ENCODE results near the gene KLK12. TPM values are rescaled to one million over a fixed set of nuclear protein-coding genes. Genes with fewer than 3 reads are reported as not detected.

KLK12 gene
- polyA plus RNA-seq, 1 experiment, result not detected

- H3K4me3 ChIP-seq (ENCODE audit: low read depth, low read length), result no peak overlapping the region
- POLR2A ChIA-PET, result no interaction called here
- no peak for DNase-seq (ENCODE audit: low read depth)
- H3K36me3 ChIP-seq (ENCODE audit: control insufficient read depth, insufficient read depth, low read length), result no peaks in the 10 kb centered on the region
- H3K27me3 ChIP-seq (ENCODE audit: control insufficient read depth, insufficient read depth, low read length), result no peaks in the 10 kb centered on the region
- no peak for TF ChIP-seq CTCF (IDR thresholded peaks at IDR 0.05; ENCODE audit: insufficient read depth, low read depth, low read length)
- CTCF ChIA-PET, result no interaction called here
Measured at GRCh38 chr19:51025809-51026553, 8.8 kb downstream of the KLK12 start.

- H3K36me3 ChIP-seq (ENCODE audit: control insufficient read depth, insufficient read depth, low read length), result no peaks in the 10 kb centered on the region
- no peak overlapping the region for H3K4me3 ChIP-seq (ENCODE audit: low read depth, low read length)
- CTCF ChIA-PET, result no interaction called here
- TF ChIP-seq CTCF (IDR thresholded peaks at IDR 0.05; ENCODE audit: insufficient read depth, low read depth, low read length), result no peak
- no peak for DNase-seq (ENCODE audit: low read depth)
- POLR2A ChIA-PET, result no interaction called here
- no peaks in the 10 kb centered on the region for H3K27me3 ChIP-seq (ENCODE audit: control insufficient read depth, insufficient read depth, low read length)
Measured at GRCh38 chr19:51025401-51025800, 9.4 kb downstream of the KLK12 start.

- CTCF ChIA-PET, result no interaction called here
- POLR2A ChIA-PET, result no interaction called here
- no peak for TF ChIP-seq CTCF (IDR thresholded peaks at IDR 0.05; ENCODE audit: insufficient read depth, low read depth, low read length)
- H3K36me3 ChIP-seq (ENCODE audit: control insufficient read depth, insufficient read depth, low read length), result no peaks in the 10 kb centered on the region
- H3K27me3 ChIP-seq (ENCODE audit: control insufficient read depth, insufficient read depth, low read length), result peaks cover 4% of the 10 kb centered on the region; the same call in 1 of the 2 replicates
- no peak for DNase-seq (ENCODE audit: low read depth)
- H3K4me3 ChIP-seq (ENCODE audit: low read depth, low read length), result no peak overlapping the region
Measured at GRCh38 chr19:51024924-51025323, 9.9 kb downstream of the KLK12 start.

GRCh38 chr19:51023946-51024345 is 10.9 kb downstream of the KLK12 start:
- CTCF ChIA-PET, result no interaction called here
- peaks cover 11% of the 10 kb centered on the region for H3K27me3 ChIP-seq (ENCODE audit: control insufficient read depth, insufficient read depth, low read length)
- TF ChIP-seq CTCF (IDR thresholded peaks at IDR 0.05; ENCODE audit: insufficient read depth, low read depth, low read length), result no peak

GRCh38 chr19:51022526-51022925 is 12.3 kb downstream of the KLK12 start:
- H3K4me3 ChIP-seq (ENCODE audit: low read depth, low read length), result no peak overlapping the region
- TF ChIP-seq CTCF (IDR thresholded peaks at IDR 0.05; ENCODE audit: insufficient read depth, low read depth, low read length), result no peak
- DNase-seq (ENCODE audit: low read depth), result no peak
- ChIA-PET POLR2A (no interaction called here), CTCF (no interaction called here)
- peaks cover 11% of the 10 kb centered on the region for H3K27me3 ChIP-seq (ENCODE audit: control insufficient read depth, insufficient read depth, low read length)
- H3K36me3 ChIP-seq (ENCODE audit: control insufficient read depth, insufficient read depth, low read length), result no peaks in the 10 kb centered on the region

More at GRCh38 chr19:51023946-51024345, 10.9 kb downstream of the KLK12 start:
- no peak for DNase-seq (ENCODE audit: low read depth)
- H3K4me3 ChIP-seq (ENCODE audit: low read depth, low read length), result no peak overlapping the region
- POLR2A ChIA-PET, result no interaction called here
- H3K36me3 ChIP-seq (ENCODE audit: control insufficient read depth, insufficient read depth, low read length), result no peaks in the 10 kb centered on the region
